GM18861 (cell line): ENCODE results near the gene PCGF2.
"Not testable (repeated sequence)": the region's sequence is repeated elsewhere in the genome, so short reads cannot be mapped to it uniquely, and the experiment has no call there.

Source experiments
- ATAC-seq: cut with Tn5 transposase; IDR thresholded peaks from one replicate; pipeline ENCODE4 v1.9.1; 2021; ENCODE audit not compliant: unreplicated experiment

Gene PCGF2

DNA sequence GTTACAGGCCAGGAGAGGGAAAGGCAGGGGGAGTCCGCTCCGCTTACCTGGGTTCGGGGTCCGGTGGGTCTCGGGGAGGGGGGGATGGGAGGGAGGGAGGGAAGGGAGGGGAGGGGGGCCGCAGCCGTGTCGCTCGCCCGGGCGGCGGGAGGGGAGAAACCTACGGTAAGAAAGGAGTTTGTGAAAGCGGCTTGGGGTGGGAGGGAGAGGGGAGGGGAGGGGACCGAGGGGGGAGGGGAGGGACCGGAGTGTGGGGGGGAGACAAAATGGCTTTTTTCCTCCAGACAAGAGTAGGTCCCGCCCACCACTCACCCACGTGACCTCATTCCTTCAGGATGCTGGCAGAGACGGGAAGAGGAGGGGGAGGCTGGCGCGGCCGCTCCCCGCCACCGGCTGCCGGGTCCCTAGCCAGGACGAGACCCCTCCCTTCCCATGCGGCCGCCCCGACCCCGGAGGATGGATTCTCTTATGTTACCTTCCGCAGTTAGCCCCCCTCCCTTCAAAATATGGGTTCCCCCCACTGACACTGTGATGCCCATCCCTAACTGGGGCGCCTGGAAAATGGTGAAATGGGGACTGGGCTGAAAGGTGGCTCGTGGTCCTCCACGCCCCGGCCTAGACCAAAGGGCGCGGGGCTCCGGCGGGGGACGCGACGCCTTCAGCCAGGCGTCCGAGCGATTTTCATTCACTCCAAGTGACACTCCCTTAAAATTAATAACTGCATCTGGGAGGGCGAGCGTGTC, at the start of gene PCGF2:
Gene PCGF2, minus strand, starts transcription at position 188 of the 743 bp plus-strand sequence. CDS start 7,934 bp downstream, outside the sequence.
- no peak for ATAC-seq

DNA sequence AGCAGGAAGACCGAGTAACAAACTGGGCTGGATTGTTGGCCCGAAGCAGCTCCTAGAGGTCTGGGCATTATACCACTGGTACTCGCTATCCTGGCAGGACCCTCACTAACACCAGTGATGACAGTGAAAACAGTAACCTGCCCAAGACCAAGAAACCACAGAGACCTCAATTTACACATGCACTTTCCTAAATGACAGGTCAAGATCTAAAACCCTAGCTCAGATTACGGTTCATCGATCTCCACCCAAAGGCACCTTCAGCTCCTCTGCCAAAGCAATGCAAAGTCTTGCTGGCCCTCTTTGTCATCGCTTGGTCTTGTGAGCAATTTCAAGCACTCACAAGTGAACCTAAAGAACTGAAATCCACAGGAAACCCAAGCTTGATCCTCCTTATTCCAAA, 49.7 kb upstream of the PCGF2 start:
- no peak for ATAC-seq

DNA sequence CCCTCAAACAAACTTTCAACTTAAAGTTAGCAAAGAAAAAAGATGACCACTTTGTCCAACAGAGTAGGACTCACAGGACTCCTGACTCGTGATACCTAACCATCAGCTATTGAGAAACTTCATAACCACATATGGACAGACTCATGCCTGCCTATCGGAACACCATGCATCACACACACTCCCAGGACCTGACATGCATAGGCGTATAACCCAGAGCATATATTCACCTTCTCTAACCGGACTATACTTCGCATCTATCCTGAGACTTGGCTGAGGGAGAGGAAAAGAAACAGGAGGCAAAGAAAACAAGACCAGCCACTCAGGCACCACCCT, 49.0 kb upstream of the PCGF2 start:
- no peak for ATAC-seq

DNA sequence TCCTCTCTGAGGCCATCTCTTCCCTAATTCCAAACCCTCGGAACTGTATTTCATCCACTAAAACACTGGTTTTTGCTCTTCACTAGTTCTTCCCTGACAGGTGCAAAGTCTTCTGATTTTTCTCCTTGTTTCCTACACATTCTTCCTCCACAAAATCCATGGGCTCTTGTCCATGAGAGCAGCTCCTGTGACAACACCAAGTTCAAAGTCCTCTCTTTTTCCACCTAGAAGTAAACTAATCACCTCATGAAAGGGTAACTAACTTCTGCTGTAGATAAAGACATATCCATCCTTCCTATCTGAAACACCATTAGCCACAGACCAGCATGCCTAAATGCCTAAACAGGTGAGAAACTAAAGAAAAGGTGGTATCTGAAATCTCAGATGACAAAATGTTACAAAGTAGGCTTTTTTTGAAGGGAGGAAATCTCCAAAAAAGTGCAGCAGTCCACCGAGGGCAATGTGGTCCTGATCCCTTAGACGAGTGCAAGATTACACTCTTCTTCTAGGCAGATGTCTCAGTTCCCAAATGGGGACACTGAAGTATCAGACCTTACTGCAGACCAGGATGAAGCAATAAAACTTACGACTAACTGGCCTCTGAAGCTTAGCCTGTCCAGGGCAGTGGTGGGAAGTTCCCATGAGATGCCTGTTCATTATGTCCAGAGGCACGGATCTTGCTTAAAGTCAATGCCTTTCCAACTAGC, 48.5 kb upstream of the PCGF2 start:
- ATAC-seq = no peak

DNA sequence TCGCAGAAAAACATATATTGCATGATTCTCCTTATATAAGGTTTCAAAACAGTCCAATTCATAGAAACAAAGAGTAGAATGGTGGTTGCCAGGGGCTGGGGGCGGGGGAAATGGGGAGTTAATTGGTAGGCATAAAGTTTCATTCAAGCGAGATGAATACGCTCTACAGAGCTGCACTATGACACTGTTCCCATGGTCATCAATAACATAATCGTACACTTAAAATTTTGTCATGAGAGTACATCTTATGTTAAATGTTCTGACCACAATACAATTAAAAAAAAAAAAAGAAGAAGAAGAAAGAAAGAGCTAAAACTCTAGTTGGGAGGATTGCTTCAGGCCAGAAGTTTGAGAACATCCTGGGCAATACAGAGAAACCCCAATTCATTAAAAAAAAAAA, 46.1 kb upstream of the PCGF2 start:
- ATAC-seq = no peak

DNA sequence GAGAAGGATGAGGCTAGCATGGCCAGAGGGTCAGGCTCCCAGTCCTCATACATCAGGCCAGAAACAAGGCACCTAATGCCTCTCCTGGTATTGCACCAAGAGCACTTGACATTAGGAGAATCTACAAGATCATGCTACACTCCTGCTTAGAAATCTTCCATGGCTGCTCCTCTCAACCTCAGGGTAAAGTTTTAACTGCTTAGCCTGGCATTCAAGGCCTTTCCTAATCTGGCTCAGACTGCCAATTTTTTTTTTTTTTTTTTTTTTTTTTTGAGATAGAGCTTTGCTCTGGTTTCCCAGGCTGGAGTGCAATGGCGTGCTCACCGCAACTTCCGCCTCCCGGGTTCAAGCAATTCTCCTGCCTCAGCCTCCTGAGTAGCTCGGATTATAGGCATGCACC, 43.0 kb upstream of the PCGF2 start:
- ATAC-seq = no peak

DNA sequence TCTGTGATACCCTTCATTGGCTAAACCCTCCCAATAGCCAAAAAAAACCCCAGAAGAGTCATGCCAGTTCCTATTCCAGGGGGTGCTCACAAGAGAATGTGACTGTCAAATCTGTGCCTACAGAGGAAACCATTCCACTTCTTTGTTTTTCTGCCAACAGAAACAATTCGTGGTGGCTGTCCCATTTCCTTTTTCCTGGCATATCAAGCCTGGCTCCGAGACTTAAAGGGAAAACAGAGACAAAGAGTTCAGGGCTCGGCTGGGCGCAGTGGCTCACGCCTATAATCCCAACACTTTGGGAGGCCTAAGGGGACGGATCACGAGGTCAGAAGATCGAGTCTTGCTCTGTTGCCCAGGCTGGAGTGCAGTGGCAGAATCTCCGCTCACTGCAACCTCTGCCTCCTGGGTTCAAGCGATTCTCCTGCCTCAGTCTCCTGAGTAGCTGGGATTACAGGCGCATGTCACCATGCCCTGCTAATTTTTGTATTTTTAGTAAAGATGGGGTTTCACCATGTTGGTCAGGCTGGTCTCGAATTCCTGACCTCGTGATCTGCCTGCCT, 42.1 kb upstream of the PCGF2 start:
- ATAC-seq = not testable (repeated sequence)

DNA sequence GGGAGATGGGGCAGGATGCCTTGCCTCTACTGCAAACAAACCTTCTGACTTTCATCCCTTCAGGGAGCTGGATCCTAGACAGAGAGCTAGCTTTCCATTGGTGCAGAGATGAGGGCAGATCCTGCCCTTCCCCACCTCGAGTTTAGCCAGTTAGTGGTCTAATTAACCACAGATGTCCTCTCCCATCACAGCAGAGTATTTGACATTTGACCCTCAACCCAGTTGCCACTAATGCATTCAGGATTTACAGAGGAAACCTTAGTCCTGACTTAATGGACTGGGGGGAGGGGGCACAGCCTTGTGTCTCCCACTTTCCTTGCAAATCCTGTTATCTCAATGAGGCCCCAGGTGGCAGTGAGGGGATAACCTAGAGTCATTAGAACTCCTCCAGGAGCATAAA, 41.0 kb upstream of the PCGF2 start:
- no peak for ATAC-seq

DNA sequence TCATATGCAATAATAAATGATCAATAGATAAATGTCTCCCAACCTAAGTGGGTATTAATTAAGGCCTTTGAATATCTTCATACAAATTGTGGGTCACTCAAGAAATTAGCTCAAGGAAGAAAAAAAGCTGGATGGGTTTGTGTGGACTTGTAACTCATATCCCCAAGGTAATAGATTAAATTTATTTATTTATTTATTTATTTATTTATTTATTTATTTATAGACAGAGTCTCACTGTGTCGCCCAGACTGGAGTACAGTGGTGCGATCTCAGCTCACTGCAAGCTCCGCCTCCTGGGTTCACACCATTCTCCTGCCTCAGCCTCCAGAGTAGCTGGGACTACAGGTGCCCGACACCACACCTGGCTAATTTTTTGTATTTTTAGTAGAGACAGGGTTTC, 39.9 kb upstream of the PCGF2 start:
- not testable (repeated sequence) for ATAC-seq

DNA sequence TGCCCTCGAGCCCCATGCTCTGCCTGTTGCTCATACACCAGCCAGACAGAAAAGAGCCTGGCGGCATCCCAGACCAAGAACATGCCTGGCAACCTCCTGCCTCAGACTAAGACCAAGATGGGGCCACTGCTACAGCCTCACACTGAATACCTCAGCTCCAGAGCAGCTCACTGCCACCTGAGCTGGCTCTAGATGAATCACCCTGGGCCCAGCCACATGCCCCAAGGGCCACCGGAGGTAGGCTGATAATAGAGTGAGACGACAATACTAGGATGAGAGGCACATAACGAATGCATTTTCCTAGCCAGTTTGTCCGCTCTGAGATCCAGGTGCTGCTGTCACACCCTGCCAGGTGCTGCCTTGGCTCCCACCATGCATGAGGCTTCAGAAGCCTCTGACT, 38.2 kb upstream of the PCGF2 start:
- ATAC-seq = no peak

DNA sequence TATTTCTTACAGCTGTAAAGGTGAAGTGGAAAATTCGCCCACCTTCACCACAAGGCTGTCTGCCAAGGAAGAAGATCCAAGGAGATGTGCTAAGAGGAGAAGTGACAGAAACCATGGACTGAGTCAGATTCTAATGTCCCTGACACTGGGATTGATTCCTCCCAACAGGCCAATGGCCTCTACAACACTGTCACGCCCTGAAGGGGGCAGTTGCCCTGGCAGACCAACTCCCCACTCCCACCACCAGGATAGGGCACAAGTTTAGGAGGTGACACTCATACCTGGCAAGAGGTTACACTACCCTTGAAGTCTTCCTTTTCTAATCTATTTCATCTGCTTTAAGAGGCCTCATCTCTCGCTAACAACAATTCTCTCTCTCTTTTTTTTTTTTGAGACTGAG, 35.1 kb upstream of the PCGF2 start:
- ATAC-seq = no peak

DNA sequence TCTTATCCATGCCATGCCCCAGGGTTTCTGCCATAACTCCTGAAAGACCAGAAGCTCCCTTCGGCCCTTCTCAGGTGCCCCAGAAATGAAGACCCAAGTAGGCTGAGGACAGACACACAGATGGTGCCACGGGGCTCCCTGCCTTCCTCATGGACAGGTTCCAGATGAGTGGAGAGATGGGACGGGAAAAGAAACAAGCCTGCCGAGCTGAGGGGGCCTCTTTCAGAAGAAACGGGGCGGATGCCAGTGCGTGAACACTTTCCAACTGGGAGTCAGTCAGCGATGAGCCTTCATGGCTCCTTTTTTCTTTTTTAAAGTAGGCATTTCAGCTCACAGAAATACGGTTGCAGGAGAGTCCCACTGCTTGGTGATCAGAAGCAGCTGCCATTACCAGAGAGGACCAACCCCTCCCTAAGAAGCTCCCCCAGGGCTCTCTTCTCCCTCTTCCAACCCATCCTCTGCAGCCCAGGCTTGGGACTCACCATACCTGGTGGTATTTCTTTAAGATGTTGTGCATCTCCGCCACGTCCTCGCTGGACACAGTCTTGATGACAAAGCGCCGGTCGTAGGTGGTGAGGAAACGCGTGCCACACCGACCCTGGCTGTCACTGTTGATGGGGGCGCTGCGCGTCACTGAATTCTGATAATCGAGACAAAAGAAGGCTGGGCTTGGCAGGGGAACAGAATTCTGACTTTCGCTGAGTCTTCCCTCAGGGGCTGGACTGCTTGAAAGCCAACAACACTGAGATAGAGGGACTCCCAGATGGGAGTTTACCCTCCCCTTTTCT, 32.0 kb upstream of the PCGF2 start:
- ATAC-seq = no peak

DNA sequence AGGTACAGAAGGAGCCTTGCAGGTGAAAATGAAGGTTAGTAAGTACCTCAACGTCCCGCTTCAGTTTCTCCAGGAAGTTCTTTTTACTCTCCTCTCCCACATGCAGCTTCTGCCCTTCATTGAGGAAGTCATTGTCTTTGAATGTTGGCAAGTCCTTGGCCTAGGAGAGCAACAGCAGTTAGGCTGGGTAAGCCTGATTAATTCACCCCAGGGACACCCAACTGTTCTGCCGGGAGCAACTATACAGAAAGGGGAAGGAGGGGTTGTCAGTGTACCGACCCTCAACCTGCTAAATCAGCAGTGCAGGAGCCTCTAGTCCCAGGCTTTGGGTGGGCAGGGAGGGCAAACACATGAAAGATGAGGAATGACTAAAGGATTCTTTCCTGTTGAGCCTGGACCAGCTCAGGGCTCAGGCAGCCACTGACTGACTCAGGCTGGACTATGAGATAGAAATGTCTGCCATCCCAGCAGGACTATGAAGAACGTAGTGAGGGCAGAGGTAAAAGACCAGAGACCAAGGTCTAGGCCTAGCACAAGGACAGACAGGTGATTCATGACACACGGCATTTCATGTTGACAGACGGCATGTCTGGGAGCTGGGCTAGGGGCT, 29.6 kb upstream of the PCGF2 start:
- ATAC-seq = no peak

DNA sequence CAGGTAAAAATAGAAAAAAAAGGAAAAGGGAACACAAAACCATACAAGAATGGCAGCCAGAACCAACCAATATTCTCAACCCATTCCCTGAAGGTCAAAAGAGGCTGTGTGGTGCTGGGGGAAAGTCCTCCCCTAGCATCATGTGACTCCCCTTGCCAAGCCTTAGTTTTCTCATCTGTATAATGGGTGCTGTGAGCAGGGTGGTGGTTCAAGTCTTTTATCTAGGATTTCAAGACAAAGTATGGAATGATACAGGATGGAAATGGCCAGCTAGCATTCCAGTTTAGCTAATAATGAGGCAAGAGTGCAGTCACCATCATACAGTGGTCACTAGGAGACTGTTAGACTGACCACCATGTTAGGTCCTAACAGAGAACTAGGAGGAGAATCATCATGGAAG, 25.1 kb upstream of the PCGF2 start:
- ATAC-seq = no peak

DNA sequence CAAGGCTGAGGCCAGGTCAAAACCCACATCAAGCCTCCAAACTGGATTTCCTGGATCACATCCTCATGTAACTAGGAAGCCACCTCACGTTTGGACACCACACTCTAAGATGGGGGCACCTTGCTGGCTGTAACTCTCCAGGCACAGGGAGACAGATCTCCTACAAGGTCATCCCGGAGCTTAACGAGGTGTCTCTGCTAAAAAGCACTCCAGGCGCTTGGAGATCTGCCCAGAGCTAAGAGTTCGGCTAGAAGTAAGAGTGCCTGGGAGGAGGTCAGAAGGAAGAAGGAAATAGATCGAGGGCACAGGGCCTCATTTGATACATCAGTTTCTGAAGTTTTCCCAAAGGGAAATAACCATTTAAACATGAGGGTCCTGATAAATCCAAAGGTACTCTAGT, 20.3 kb upstream of the PCGF2 start:
- no peak for ATAC-seq

DNA sequence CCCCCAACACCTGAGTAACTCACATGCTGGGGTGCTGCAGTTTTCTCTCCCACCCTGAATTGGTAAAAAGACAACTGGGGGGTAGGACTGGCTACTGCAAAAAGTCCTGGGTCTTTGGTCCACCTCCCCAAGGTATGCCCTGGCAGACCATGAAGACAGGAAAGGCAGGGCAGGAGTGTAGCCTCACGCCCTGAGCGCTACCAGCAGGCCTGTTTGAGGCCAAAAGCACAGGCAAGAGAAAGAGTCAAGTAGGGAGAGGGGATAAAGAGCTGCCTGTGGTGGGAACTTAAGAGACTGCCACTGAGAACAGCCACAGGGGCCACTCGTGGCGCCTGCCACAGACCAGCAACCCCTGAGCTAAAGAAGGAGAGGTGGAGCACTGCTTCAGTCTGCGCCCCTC, 18.2 kb upstream of the PCGF2 start:
- ATAC-seq = no peak

DNA sequence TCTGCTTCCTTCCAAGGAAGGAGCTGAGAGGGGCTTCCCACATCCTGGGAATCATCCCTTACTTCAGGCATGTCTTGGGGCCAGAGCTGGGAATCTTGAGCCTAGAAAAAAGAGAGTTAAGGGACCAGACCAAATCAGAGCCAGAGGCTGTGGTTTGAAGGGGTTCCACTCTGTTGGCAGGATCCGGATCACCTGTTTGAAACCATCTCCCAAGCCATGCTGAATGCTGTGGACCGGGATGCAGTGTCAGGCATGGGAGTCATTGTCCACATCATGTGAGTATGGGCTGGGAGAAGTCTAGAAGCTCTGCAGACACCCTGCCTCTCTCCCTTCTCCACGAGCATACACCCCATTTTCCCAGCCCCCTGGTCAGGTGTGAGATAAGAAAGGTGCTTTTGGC, 14.1 kb upstream of the PCGF2 start:
- ATAC-seq = no peak

DNA sequence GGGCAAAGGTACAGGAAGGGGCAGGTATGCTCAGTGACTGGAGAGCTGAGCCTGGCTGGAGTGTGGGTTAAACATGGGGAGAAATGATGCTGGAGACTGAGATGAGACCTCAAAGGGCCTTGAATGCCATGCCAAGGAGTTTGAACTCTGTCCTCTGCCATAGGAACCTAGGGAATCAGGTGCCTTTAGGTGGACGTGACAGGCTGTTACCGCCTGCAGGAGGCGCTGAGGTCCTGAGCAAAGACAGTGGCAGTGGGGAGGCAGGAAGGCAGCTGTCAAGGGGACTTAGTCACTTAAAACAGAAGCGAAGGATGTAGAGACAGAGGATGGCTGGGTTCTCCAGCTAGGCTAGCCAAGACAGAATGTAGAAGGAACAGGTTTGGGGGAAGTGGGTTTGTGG, 13.5 kb upstream of the PCGF2 start:
- ATAC-seq = no peak

DNA sequence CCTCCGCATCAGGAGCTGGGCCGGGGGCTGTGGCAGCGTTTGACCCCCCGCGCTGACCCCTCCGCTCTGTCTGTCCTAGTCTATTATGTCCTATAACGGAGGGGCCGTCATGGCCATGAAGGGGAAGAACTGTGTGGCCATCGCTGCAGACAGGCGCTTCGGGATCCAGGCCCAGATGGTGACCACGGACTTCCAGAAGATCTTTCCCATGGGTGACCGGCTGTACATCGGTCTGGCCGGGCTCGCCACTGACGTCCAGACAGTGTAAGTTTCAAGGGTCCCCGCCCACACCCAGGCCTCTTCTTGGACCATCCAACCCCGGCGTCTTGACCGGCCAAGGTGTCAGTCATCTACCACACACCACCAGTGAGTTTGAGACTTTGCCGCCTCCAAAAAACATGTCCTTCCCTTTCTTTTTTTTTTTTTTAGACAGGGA, 5.0 kb upstream of the PCGF2 start:
- ATAC-seq = no peak

DNA sequence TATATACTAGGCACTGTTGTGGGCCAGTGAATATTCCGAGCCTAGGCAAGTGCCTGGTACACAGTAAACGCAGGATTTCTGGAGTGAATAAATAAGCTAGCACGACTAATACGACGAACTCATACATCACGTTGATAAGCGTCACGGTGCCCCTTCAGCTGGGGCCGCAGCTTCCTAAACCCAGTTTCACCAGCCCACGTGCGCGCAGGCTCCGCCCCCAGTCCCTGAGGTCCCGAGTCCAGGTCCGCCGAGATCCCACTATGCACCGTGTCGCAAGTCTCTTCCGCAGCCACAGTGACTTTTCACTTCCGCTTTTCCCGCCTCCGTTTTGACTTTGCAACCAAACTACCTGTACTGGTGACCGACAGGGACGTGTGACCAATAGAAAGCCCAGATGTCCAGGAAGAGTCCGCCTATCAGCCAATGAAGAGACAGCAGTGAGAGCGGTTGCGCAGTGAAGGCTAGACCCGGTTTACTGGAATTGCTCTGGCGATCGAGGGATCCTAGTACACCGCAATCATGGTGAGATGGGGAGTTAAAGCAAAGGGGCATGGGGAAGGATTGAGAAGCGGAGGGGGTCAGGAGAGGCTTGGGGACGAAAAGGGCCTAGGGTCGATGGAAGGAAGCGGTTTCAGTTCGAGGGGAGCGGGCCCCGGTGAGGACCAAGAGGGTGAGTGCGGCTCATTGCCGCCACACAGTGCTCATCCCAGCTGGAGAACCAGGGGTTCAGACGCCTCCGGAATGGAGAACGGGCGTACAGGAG, 4.4 kb upstream of the PCGF2 start, which contains the start of gene PSMB3:
Gene PSMB3, plus strand, starts transcription at position 434 of the 763 bp plus-strand sequence. Its CDS starts 86 bp downstream, at position 520.
- ATAC-seq = peak; percentile 78
